Measurements from ENCODE around the gene OARD1. TPM values are rescaled to one million over a fixed set of nuclear protein-coding genes. Genes with fewer than 3 reads are reported as not detected.

OARD1 gene
- total RNA-seq, 1 donor from 2014 or later: 30.7 TPM

GRCh38 chr6:41103847-41104246 is 31.7 kb upstream of the OARD1 start:
- Mint-ChIP-seq H3K36me3 (ENCODE audit: low read depth) (peaks cover 31% of the 10 kb centered on the region), H3K27me3 (no peaks in the 10 kb centered on the region), H3K27ac (no peak overlapping the region), H3K4me3 (no peak overlapping the region), H3K9me3 (no peaks in the 10 kb centered on the region), H3K4me1 (no peaks in the 10 kb centered on the region)
- no peak for DNase-seq
- CTCF ChIA-PET: interaction anchor here (1.0 kb wide), 1 partner anchor 204 kb away, joined by 3 read pairs; no protein-coding TSS in a partner anchor
- TF ChIP-seq CTCF (IDR thresholded peaks at IDR 0.05): no peak
- POLR2A ChIA-PET: no interaction called here
- intact Hi-C loops (cut with micrococcal nuclease): no loop called here
- ATAC-seq (ENCODE audit: low read depth): no peak

GRCh38 chr6:41100871-41101287 is 28.7 kb upstream of the OARD1 start:
- intact Hi-C loops (cut with micrococcal nuclease): no loop called here
- no peaks in the 10 kb centered on the region for H3K27me3 Mint-ChIP-seq
- H3K36me3 Mint-ChIP-seq (ENCODE audit: low read depth): peaks cover 56% of the 10 kb centered on the region
- ChIA-PET CTCF (no interaction called here), POLR2A (no interaction called here)
- TF ChIP-seq CTCF (IDR thresholded peaks at IDR 0.05): no peak
- DNase-seq (no peak), ATAC-seq (ENCODE audit: low read depth) (no peak)
- H3K4me1 Mint-ChIP-seq: no peaks in the 10 kb centered on the region
- H3K4me3 Mint-ChIP-seq: no peak overlapping the region
- no peak overlapping the region for H3K27ac Mint-ChIP-seq
- H3K9me3 Mint-ChIP-seq: no peaks in the 10 kb centered on the region

- Mint-ChIP-seq H3K27me3 (no peaks in the 10 kb centered on the region), H3K9me3 (no peaks in the 10 kb centered on the region), H3K4me3 (no peak overlapping the region), H3K27ac (no peak overlapping the region), H3K36me3 (ENCODE audit: low read depth) (peaks cover 81% of the 10 kb centered on the region), H3K4me1 (no peaks in the 10 kb centered on the region)
- ChIA-PET CTCF (interaction anchor here (1.0 kb wide), 1 partner anchor 221 kb away, joined by 4 read pairs; no protein-coding TSS in a partner anchor), POLR2A (no interaction called here)
- no peak for TF ChIP-seq CTCF (IDR thresholded peaks at IDR 0.05)
- ATAC-seq (ENCODE audit: low read depth) (no peak), DNase-seq (no peak)
- intact Hi-C loops (cut with micrococcal nuclease): no loop called here
Observed at GRCh38 chr6:41098366-41098765, 26.2 kb upstream of the OARD1 start.

GRCh38 chr6:41097467-41098090 is 25.4 kb upstream of the OARD1 start:
- DNase-seq: no peak
- no peak for TF ChIP-seq CTCF (IDR thresholded peaks at IDR 0.05)
- Mint-ChIP-seq H3K36me3 (ENCODE audit: low read depth) (peaks cover 88% of the 10 kb centered on the region), H3K27me3 (no peaks in the 10 kb centered on the region), H3K4me1 (no peaks in the 10 kb centered on the region), H3K27ac (no peak overlapping the region), H3K9me3 (no peaks in the 10 kb centered on the region), H3K4me3 (no peak overlapping the region)
- CTCF ChIA-PET: no interaction called here
- ATAC-seq (ENCODE audit: low read depth): no peak
- intact Hi-C loops (cut with micrococcal nuclease): no loop called here
- POLR2A ChIA-PET: no interaction called here

GRCh38 chr6:41093729-41094128 is 21.6 kb upstream of the OARD1 start:
- POLR2A ChIA-PET: no interaction called here
- ATAC-seq (ENCODE audit: low read depth) (no peak), DNase-seq (no peak)
- intact Hi-C loops (cut with micrococcal nuclease): loop anchor here (5.0 kb wide), 1 partner anchor 184 kb away; no protein-coding TSS in a partner anchor
- no peaks in the 10 kb centered on the region for H3K9me3 Mint-ChIP-seq
- no peak for TF ChIP-seq CTCF (IDR thresholded peaks at IDR 0.05)
- no peak overlapping the region for H3K4me3 Mint-ChIP-seq
- CTCF ChIA-PET: interaction anchor here (2.5 kb wide), 1 partner anchor 185 kb away, joined by 14 read pairs; no protein-coding TSS in a partner anchor
- H3K4me1 Mint-ChIP-seq: no peaks in the 10 kb centered on the region
- H3K27me3 Mint-ChIP-seq: no peaks in the 10 kb centered on the region
- peaks cover 94% of the 10 kb centered on the region for H3K36me3 Mint-ChIP-seq (ENCODE audit: low read depth)
- no peak overlapping the region for H3K27ac Mint-ChIP-seq

Data from activated B cell treated with CpG ODN at 0.5 μM for 24 hours (primary cell).